Mononuclear cell (primary cell): ENCODE results near the gene SMIM44. TPM values are rescaled to one million over a fixed set of nuclear protein-coding genes. Genes with fewer than 3 reads are reported as not detected.

Experiments used
- H3K27me3 ChIP-seq: 2 replicates; pipeline ENCODE4 v1.6.0; 2011; ENCODE audit warnings: low read length, control low read depth; ENCODE audit not compliant: insufficient read depth
- H3K4me1 ChIP-seq: 2 replicates; pipeline ENCODE4 v1.5.1; 2011; ENCODE audit warnings: mild to moderate bottlenecking, low read length, control low read depth; ENCODE audit not compliant: insufficient read depth
- H3K4me3 ChIP-seq: 2 replicates; pipeline ENCODE4 v1.5.1; 2011; ENCODE audit warnings: mild to moderate bottlenecking, low read length, moderate library complexity
- H3K9me3 ChIP-seq: 2 replicates; pipeline ENCODE4 v1.5.1; 2011; ENCODE audit warnings: low read depth, mild to moderate bottlenecking, control low read depth, low read length
- total RNA-seq: library from RNA; depleted of rRNA; stranded (reverse); fragments of >200 nt; gene quantifications from one replicate; pipeline ENCODE4 v1.2.3, GENCODE V29; 2012

The SMIM44 gene
- total RNA-seq, 1 donor, result not detected

DNA sequence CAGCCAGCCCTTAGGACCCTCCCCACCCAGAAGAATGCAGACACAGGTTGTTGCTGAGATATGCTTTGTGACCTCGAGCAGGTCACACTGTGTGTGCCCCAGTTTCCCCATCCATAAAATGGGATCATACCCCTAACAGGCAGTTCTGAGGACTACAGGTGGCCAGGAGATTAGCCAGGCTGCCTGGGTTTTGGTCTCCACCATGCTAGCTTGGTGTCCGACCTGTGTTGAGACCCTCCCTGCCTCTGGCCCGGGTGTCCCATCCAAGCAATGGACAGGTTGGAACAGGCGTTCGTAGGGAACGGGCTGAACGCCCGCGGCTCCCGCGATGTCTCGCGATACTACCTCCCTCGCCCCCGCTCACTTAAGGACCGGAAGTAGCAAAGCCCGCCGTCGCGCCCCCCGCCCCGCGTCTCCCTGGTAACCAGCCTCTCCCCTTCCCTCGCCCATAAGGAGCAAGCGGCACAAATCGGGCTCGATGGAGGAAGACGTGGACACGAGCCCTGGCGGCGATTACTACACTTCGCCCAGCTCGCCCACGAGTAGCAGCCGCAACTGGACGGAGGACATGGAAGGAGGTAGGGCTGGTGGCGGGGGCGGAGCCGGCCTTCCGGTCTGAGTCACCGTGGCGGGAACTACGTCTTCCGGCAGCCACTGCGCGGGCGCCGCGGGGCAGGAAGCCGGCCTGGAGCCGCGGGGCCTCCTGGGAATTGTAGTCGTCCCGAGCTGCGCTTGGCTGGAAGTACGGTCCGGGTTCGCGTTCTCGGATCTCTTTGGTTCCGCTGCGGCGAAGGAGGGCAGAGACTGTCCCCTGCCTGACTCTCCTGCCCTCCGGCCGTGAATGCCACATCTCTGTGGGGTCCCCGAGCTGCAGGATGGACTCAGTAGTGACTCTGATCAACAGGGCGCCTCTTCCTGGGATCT, 48.3 kb downstream of the SMIM44 start:
- no peaks in the 10 kb centered on the region for H3K9me3 ChIP-seq
- peaks cover 17% of the 10 kb centered on the region for H3K4me1 ChIP-seq
- no peaks in the 10 kb centered on the region for H3K27me3 ChIP-seq
- peak overlapping the region; percentile 64 for H3K4me3 ChIP-seq

DNA sequence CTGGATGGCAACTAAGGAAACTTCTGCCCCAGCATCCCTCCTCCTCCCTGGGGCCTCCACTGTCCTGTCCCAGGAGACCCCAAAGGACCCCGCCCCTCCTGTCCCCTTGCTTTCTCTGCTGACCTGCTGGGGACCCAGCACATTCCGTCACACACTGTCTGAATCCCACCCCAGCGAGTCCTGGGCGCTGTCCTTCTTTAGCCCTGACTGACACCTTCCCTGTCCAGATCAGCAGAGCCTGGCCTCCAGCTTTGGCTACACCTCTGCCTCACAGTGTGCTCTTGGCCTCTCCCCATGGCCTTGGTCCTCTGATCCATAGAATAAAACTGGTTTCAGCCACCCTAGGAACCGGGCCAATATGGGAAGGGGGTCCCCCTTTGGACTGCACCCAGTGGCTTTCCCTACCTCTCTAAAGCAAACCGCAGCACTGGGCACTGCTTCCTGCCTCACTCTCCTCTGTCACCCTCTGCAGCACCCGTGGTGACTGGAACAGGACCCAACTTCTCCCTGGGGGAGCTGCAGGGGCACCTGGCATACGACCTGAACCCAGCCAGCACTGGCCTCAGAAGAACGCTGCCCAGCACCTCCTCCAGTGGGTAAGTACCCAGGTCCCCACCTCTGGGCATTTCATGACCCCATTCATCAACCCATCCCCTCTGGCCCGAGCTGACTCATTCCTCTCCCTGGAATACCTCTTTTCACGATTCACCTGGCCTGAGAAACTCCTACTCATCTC, 49.3 kb downstream of the SMIM44 start:
- H3K27me3 ChIP-seq, result no peaks in the 10 kb centered on the region
- no peaks in the 10 kb centered on the region for H3K9me3 ChIP-seq
- H3K4me1 ChIP-seq, result peaks cover 23% of the 10 kb centered on the region
- no peak overlapping the region for H3K4me3 ChIP-seq

DNA sequence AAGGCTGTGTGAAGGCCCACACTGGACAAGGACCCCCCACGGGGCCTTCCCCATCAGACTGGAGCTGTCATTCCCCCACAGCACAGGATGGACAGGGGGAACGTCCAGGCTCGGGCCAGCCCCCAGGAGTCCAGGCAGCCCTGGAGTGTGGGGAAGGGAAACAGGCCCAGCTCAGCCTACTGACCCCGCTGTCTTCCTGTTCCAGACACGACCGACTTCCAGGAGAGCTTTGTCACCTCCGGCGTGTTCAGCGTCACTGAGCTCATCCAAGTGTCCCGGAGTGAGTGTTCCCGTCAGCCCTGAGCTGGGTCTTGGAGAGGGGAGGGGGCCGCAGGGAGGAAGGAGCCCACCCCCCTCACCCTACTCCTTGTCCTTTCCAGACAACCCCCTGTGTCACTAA, 49.9 kb downstream of the SMIM44 start:
- no peak overlapping the region for H3K4me3 ChIP-seq
- H3K27me3 ChIP-seq, result no peaks in the 10 kb centered on the region
- peaks cover 30% of the 10 kb centered on the region for H3K4me1 ChIP-seq
- H3K9me3 ChIP-seq, result no peaks in the 10 kb centered on the region

Other genes starting within 250 kb of the SMIM44 start
- gene NFIC, start 116.9 kb downstream of the SMIM44 start, total RNA-seq, result 17.3 TPM
- gene SMIM24, start 2.9 kb downstream of the SMIM44 start, total RNA-seq, result not detected
- gene DOHH, start 17.2 kb upstream of the SMIM44 start, total RNA-seq, result 1.4 TPM
- 50.7 TPM for gene FZR1, start 22.9 kb upstream of the SMIM44 start, total RNA-seq
- gene TEKTIP1, start 55.7 kb upstream of the SMIM44 start, total RNA-seq, result 0.84 TPM
- 37.8 TPM for gene MFSD12, start 74.1 kb upstream of the SMIM44 start, total RNA-seq
- 34.7 TPM for gene HMG20B, start 89.5 kb upstream of the SMIM44 start, total RNA-seq
- gene GIPC3, start 102.0 kb upstream of the SMIM44 start, total RNA-seq, result 0.21 TPM
- gene TBXA2R, start 123.4 kb upstream of the SMIM44 start, total RNA-seq, result 1.8 TPM
- gene CACTIN, start 143.3 kb upstream of the SMIM44 start, total RNA-seq, result 12.2 TPM
- 8.4 TPM for gene PIP5K1C, start 217.0 kb upstream of the SMIM44 start, total RNA-seq
- 5.7 TPM for gene TJP3, start 224.9 kb upstream of the SMIM44 start, total RNA-seq